Measurements from ENCODE around the gene NHLH1.
A peak's percentile ranks its signal among the peaks of the same experiment; 100 is the strongest.
"Not testable (repeated sequence)": the region's sequence is repeated elsewhere in the genome, so short reads cannot be mapped to it uniquely, and the experiment has no call there.

Gene NHLH1

DNA sequence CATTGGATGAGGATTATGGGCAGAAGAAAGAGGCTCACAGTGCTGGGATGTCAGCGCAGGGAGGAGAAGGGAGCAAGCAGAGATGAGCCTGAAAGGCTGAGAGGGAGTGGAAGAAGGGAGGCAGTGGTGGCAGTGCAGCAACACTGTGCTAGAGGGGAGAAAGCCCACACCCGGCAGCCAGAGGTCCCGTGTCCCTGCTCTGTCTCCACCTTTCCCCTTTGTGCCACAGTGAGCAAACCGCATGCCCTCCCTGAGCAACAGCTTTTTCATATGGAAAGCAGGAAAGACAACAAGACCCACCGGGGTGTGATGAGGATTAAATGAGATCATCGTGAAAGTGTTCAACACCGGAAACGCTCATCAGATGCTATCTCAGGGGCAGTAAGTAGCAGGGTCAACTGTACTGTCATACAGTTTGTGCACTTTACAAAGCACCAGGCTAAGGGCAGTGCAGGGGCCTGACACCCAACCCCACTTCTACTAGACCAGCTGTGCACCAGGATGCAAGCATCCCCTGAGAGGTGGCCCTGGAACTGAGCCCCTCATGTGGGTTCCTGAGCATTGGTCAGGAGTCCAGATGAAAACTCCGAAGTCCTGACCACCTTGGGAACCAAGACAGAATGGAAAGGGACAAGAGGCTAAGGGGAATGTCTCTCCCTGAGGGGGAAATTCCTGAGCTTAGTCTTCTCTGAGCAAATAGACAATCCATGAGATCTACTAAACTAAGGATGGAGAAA lies 9.1 kb downstream of the NHLH1 start:
- Histone ChIP-seq H3K9me3 (ENCODE audit: insufficient read depth, low read length, severe bottlenecking) (no peaks in the 10 kb centered on the region), H4K20me1 (ENCODE audit: insufficient read depth, low read length) (no peaks in the 10 kb centered on the region), H3K4me2 (ENCODE audit: insufficient read depth, low read length) (peak overlapping the region; percentile 44; the same call in 1 of the 2 replicates), H2AFZ (ENCODE audit: low read depth, low read length) (peak overlapping the region; percentile 78), H3K27me3 (ENCODE audit: insufficient read depth, low read length, poor library complexity) (peaks cover 4% of the 10 kb centered on the region), H3K36me3 (ENCODE audit: insufficient read depth, low read length) (no peaks in the 10 kb centered on the region), H3K79me2 (ENCODE audit: insufficient read depth, low read length) (no peaks in the 10 kb centered on the region), H3K27ac (ENCODE audit: low read length) (no peak overlapping the region), H3K4me1 (ENCODE audit: insufficient read depth, low read length) (peaks cover 5% of the 10 kb centered on the region; the same call in 1 of the 2 replicates), H3K9ac (ENCODE audit: low read depth, low read length) (no peak overlapping the region), H3K4me3 (ENCODE audit: low read depth in 1 of 2, low read length in 2 of 2) (no peak overlapping the region)
- DNase-seq (no peak), ATAC-seq (ENCODE audit: insufficient read depth, low read depth) (no peak; the same call in 2 of the 3 replicates)
- TF ChIP-seq CTCF (IDR thresholded peaks at IDR 0.05; ENCODE audit: borderline replicate concordance, extremely low read depth, low read length, poor library complexity, severe bottlenecking) = no peak
- TF ChIP-seq EZH2 (IDR thresholded peaks at IDR 0.05; ENCODE audit: borderline replicate concordance, low read depth, low read length, severe bottlenecking) = no peak

DNA sequence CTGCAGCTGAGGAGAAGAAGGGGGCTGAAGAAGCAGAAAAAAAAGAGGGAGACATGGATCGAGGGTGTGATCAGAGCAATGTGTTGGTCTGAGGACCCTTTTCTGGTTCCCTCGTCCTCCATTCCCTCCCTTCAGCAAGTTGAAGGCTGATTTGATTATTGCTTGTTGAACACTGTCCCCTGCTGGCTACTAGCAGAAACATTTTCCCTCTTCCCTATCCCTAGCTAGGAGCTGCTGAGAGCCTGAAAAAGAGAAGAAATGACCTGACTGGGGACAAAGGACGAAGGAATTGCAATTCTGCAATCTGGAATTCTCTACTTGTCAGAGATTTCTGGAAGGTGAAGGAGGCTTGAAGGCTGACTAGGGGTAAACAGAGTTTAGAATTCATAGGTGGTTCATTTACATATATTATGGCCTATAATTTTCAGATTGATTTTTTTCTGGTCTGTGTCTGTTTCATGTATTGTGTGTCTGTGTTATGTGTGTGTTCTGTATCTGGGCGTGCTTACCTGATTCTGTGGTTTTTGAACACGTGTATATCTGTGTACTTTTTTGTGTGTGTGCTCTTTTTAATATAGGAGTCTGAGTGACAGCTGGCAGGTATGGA lies 9.8 kb downstream of the NHLH1 start:
- H3K4me1 ChIP-seq (ENCODE audit: insufficient read depth, low read length) = peaks cover 5% of the 10 kb centered on the region; the same call in 1 of the 2 replicates
- H3K27ac ChIP-seq (ENCODE audit: low read length) = no peak overlapping the region
- H3K79me2 ChIP-seq (ENCODE audit: insufficient read depth, low read length) = no peaks in the 10 kb centered on the region
- peaks cover 4% of the 10 kb centered on the region for H3K27me3 ChIP-seq (ENCODE audit: insufficient read depth, low read length, poor library complexity)
- H3K36me3 ChIP-seq (ENCODE audit: insufficient read depth, low read length) = no peaks in the 10 kb centered on the region
- ATAC-seq (ENCODE audit: insufficient read depth, low read depth) = peak; percentile 96
- peak overlapping the region; percentile 78 for H2AFZ ChIP-seq (ENCODE audit: low read depth, low read length)
- no peak overlapping the region for H3K4me3 ChIP-seq (ENCODE audit: low read depth in 1 of 2, low read length in 2 of 2)
- peak overlapping the region; percentile 44; the same call in 1 of the 2 replicates for H3K4me2 ChIP-seq (ENCODE audit: insufficient read depth, low read length)
- no peaks in the 10 kb centered on the region for H3K9me3 ChIP-seq (ENCODE audit: insufficient read depth, low read length, severe bottlenecking)
- DNase-seq = peak; percentile 63
- H4K20me1 ChIP-seq (ENCODE audit: insufficient read depth, low read length) = no peaks in the 10 kb centered on the region
- TF ChIP-seq EZH2 (IDR thresholded peaks at IDR 0.05; ENCODE audit: borderline replicate concordance, low read depth, low read length, severe bottlenecking) (no peak), CTCF (IDR thresholded peaks at IDR 0.05; ENCODE audit: borderline replicate concordance, extremely low read depth, low read length, poor library complexity, severe bottlenecking) (peak; percentile 93)
- H3K9ac ChIP-seq (ENCODE audit: low read depth, low read length) = no peak overlapping the region

GRCh38 chr1:160377585-160378206 lies 10.8 kb downstream of the NHLH1 start:
- peaks cover 5% of the 10 kb centered on the region; the same call in 1 of the 2 replicates for H3K4me1 ChIP-seq (ENCODE audit: insufficient read depth, low read length)
- TF ChIP-seq EZH2 (IDR thresholded peaks at IDR 0.05; ENCODE audit: borderline replicate concordance, low read depth, low read length, severe bottlenecking) (no peak), CTCF (IDR thresholded peaks at IDR 0.05; ENCODE audit: borderline replicate concordance, extremely low read depth, low read length, poor library complexity, severe bottlenecking) (no peak)
- no peak overlapping the region for H3K4me3 ChIP-seq (ENCODE audit: low read depth in 1 of 2, low read length in 2 of 2)
- H3K4me2 ChIP-seq (ENCODE audit: insufficient read depth, low read length) = no peak overlapping the region
- DNase-seq = no peak
- no peaks in the 10 kb centered on the region for H3K9me3 ChIP-seq (ENCODE audit: insufficient read depth, low read length, severe bottlenecking)
- H4K20me1 ChIP-seq (ENCODE audit: insufficient read depth, low read length) = no peaks in the 10 kb centered on the region
- H3K27me3 ChIP-seq (ENCODE audit: insufficient read depth, low read length, poor library complexity) = peaks cover 4% of the 10 kb centered on the region
- H3K36me3 ChIP-seq (ENCODE audit: insufficient read depth, low read length) = no peaks in the 10 kb centered on the region
- H3K9ac ChIP-seq (ENCODE audit: low read depth, low read length) = no peak overlapping the region
- H2AFZ ChIP-seq (ENCODE audit: low read depth, low read length) = no peak overlapping the region
- no peaks in the 10 kb centered on the region for H3K79me2 ChIP-seq (ENCODE audit: insufficient read depth, low read length)
- no peak overlapping the region for H3K27ac ChIP-seq (ENCODE audit: low read length)
- ATAC-seq (ENCODE audit: insufficient read depth, low read depth) = no peak

DNA sequence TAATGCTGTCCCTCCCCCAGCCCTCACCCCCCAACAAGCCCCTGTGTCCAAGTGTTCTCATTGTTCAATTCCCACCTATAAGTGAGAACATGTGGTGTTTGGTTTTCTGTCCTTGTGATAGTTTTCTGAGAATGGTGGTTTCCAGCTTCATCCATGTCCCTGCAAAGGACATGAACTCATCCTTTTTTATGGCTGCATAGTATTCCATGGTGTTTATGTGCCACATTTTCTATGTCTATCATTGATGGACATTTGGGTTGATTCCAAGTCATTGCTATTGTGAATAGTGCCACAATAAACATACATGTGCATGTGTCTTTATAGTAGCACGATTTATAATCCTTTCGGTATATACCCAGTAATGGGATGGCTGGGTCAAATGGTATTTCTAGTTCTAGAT lies 17.9 kb downstream of the NHLH1 start:
- not testable (repeated sequence) for H3K36me3 ChIP-seq (ENCODE audit: insufficient read depth, low read length)

DNA sequence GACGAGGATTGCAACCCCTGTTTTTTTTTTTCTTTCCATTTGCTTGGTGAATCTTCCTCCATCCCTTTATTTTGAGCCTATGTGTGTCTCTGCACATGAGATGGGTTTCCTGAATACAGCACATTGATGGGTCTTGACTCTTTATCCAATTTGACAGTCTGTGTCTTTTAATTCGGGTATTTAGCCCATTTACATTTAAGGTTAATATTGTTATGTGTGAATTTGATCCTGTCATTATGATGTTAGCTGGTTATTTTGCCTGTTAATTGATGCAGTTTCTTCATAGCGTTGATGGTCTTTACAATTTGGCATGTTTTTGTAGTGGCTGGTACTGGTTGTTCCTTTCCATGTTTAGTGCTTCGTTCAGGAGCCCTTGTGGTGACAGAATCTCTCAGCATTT lies 21.5 kb downstream of the NHLH1 start:
- not testable (repeated sequence) for H3K4me3 ChIP-seq (ENCODE audit: low read depth in 1 of 2, low read length in 2 of 2); H3K9me3 ChIP-seq (ENCODE audit: insufficient read depth, low read length, severe bottlenecking); H2AFZ ChIP-seq (ENCODE audit: low read depth, low read length); H3K79me2 ChIP-seq (ENCODE audit: insufficient read depth, low read length); H3K9ac ChIP-seq (ENCODE audit: low read depth, low read length); H3K4me2 ChIP-seq (ENCODE audit: insufficient read depth, low read length); H4K20me1 ChIP-seq (ENCODE audit: insufficient read depth, low read length); H3K27me3 ChIP-seq (ENCODE audit: insufficient read depth, low read length, poor library complexity); H3K4me1 ChIP-seq (ENCODE audit: insufficient read depth, low read length); ATAC-seq (ENCODE audit: insufficient read depth, low read depth); H3K27ac ChIP-seq (ENCODE audit: low read length); DNase-seq; H3K36me3 ChIP-seq (ENCODE audit: insufficient read depth, low read length)

More for the DNA sequence above, 17.9 kb downstream of the NHLH1 start:
- not testable (repeated sequence) for DNase-seq; H4K20me1 ChIP-seq (ENCODE audit: insufficient read depth, low read length); H3K9ac ChIP-seq (ENCODE audit: low read depth, low read length); H3K4me1 ChIP-seq (ENCODE audit: insufficient read depth, low read length); ATAC-seq (ENCODE audit: insufficient read depth, low read depth); H3K4me2 ChIP-seq (ENCODE audit: insufficient read depth, low read length); H3K9me3 ChIP-seq (ENCODE audit: insufficient read depth, low read length, severe bottlenecking); H3K27me3 ChIP-seq (ENCODE audit: insufficient read depth, low read length, poor library complexity); H2AFZ ChIP-seq (ENCODE audit: low read depth, low read length); H3K27ac ChIP-seq (ENCODE audit: low read length); H3K79me2 ChIP-seq (ENCODE audit: insufficient read depth, low read length); H3K4me3 ChIP-seq (ENCODE audit: low read depth in 1 of 2, low read length in 2 of 2)

Data from DND-41 (cell line).